Measurements from ENCODE around the gene PRR30. TPM values are rescaled to one million over a fixed set of nuclear protein-coding genes. Genes with fewer than 3 reads are reported as not detected.

Gene PRR30
- total and polyA plus RNA-seq, 7 donors, result not detected

GRCh38 chr2:27127883-27128667 lies 11.1 kb downstream of the PRR30 start:
- intact Hi-C loops (cut with DNase I), result no loop called here
- H3K9me3 ChIP-seq, result no peaks in the 10 kb centered on the region
- no peaks in the 10 kb centered on the region for H3K27me3 ChIP-seq (ENCODE audit: insufficient read depth in 3 of 3, low read length in 2 of 3)
- no peak for ATAC-seq
- no peak for DNase-seq
- no peak overlapping the region for H3K4me3 ChIP-seq
- 75 to 83% (median 77%) methylated on average over 9 of the region's 9 CpGs for WGBS, 3 donors
- H3K4me1 ChIP-seq, result peaks cover 15% of the 10 kb centered on the region
- peaks cover 0 to 37% of the 10 kb centered on the region in 2 donors for H3K36me3 ChIP-seq (ENCODE audit: insufficient read depth in 1 of 2, low read depth in 1 of 2)
- no peak overlapping the region for H3K27ac ChIP-seq
- no peak for TF ChIP-seq CTCF (IDR thresholded peaks at IDR 0.05)

- Histone ChIP-seq H3K27ac (peak overlapping the region; percentile 80), H3K9me3 (no peaks in the 10 kb centered on the region)
- WGBS, 3 donors, result 18 to 27% (median 21%) methylated on average over 5 of the region's 5 CpGs
Measured at GRCh38 chr2:27126252-27126710, 12.9 kb downstream of the PRR30 start.

GRCh38 chr2:27125104-27125503 lies 14.1 kb downstream of the PRR30 start:
- intact Hi-C loops (cut with DNase I), result no loop called here
- no peak overlapping the region for H3K4me3 ChIP-seq
- H3K9me3 ChIP-seq, result no peaks in the 10 kb centered on the region
- peaks cover 12% of the 10 kb centered on the region for H3K4me1 ChIP-seq
- DNase-seq (no peak), ATAC-seq (no peak)
- no peak for TF ChIP-seq CTCF (IDR thresholded peaks at IDR 0.05)
- H3K27me3 ChIP-seq (ENCODE audit: insufficient read depth in 3 of 3, low read length in 2 of 3), result no peaks in the 10 kb centered on the region
- H3K36me3 ChIP-seq (ENCODE audit: insufficient read depth in 1 of 2, low read depth in 1 of 2), result peaks cover 0 to 7% of the 10 kb centered on the region in 2 donors
- WGBS, 3 donors, result 77 to 89% (median 78%) methylated on average over 3 of the region's 3 CpGs
- H3K27ac ChIP-seq, result peak overlapping the region; percentile 80

More at GRCh38 chr2:27126252-27126710, 12.9 kb downstream of the PRR30 start:
- intact Hi-C loops (cut with DNase I), result no loop called here
- no peak for TF ChIP-seq CTCF (IDR thresholded peaks at IDR 0.05)
- no peak overlapping the region for H3K4me3 ChIP-seq
- ATAC-seq, result peak; percentile 80 to 87 (median 84)
- no peaks in the 10 kb centered on the region for H3K27me3 ChIP-seq (ENCODE audit: insufficient read depth in 3 of 3, low read length in 2 of 3)
- H3K36me3 ChIP-seq (ENCODE audit: insufficient read depth in 1 of 2, low read depth in 1 of 2), result peaks cover 0 to 19% of the 10 kb centered on the region in 2 donors
- H3K4me1 ChIP-seq, result peaks cover 12% of the 10 kb centered on the region
- DNase-seq, result peak; percentile 25 to 64

- intact Hi-C loops (cut with DNase I), result no loop called here
- Histone ChIP-seq H3K4me1 (peaks cover 12% of the 10 kb centered on the region), H3K27ac (peak within 1 kb of the TSS; percentile 80), H3K27me3 (ENCODE audit: insufficient read depth in 3 of 3, low read length in 2 of 3) (peaks cover 0 to 7% (median 0%) of the 10 kb centered on the region in 3 donors), H3K36me3 (ENCODE audit: insufficient read depth in 1 of 2, low read depth in 1 of 2) (no peaks in the 10 kb centered on the region), H3K4me3 (peak within 1 kb of the TSS; percentile 74), H3K9me3 (no peaks in the 10 kb centered on the region)
- WGBS, 3 donors, result 2 to 9% (median 6%) methylated on average over 32 to 47 of the region's 47 CpGs
- no peak for TF ChIP-seq CTCF (IDR thresholded peaks at IDR 0.05)
- peak; percentile 74 to 85 for DNase-seq
- ATAC-seq, result peak; percentile 74 to 78 (median 75)
Measured at GRCh38 chr2:27123302-27124150, 15.7 kb downstream of the PRR30 start, which contains the start of gene ABHD1. ABHD1 (plus strand) TSS chr2:27123815; CDS start chr2:27123949, 134 bp downstream.

Data from psoas muscle (tissue), 8 donors.